MM.1S (cell line): ENCODE results near the gene ADARB2.

Experiments
- DNase-seq: peaks from one replicate; pipeline ENCODE4 v3.0.0-alpha.2; 2015
- H2AFZ ChIP-seq: fragments of 300-600 bp; sonication (generic); 2 replicates; pipeline ENCODE4 v1.6.0; 2016; ENCODE audit warnings: antibody characterized with exemption, low read length
- H3F3A ChIP-seq: fragments of 300-600 bp; sonication (generic); 2 replicates; pipeline ENCODE4 v1.6.1; 2016; ENCODE audit warnings: mild to moderate bottlenecking, antibody characterized with exemption, low read length, moderate library complexity, mixed read lengths; ENCODE audit not compliant: insufficient read depth
- H3K27ac ChIP-seq: fragments of 300-600 bp; sonication (generic); 2 replicates; pipeline ENCODE4 v1.5.1; 2016; ENCODE audit warnings: mild to moderate bottlenecking, low read length
- H3K27me3 ChIP-seq: fragments of 300-600 bp; sonication (generic); replicated peaks from 2 replicates; pipeline ENCODE4 v1.6.0; 2016; ENCODE audit warnings: low read length; ENCODE audit not compliant: insufficient read depth
- H3K36me3 ChIP-seq: fragments of 300-600 bp; sonication (generic); replicated peaks from 2 replicates; pipeline ENCODE4 v1.6.1; 2016; ENCODE audit warnings: mild to moderate bottlenecking, low read length, mixed read lengths; ENCODE audit not compliant: insufficient read depth
- H3K4me1 ChIP-seq: fragments of 300-600 bp; sonication (generic); 2 replicates; pipeline ENCODE4 v1.6.1; 2016; ENCODE audit warnings: low read length, mixed read lengths
- H3K4me2 ChIP-seq: fragments of 300-600 bp; sonication (generic); 2 replicates; pipeline ENCODE4 v1.6.0; 2016; ENCODE audit warnings: low read depth, low read length
- H3K4me3 ChIP-seq: fragments of 300-600 bp; sonication (generic); 2 replicates; pipeline ENCODE4 v1.5.1; 2016; ENCODE audit warnings: low read length, mixed read lengths
- H3K79me2 ChIP-seq: fragments of 300-600 bp; sonication (generic); 2 replicates; pipeline ENCODE4 v1.6.1; 2016; ENCODE audit warnings: mixed run types, low read length, mixed read lengths
- H3K9ac ChIP-seq: fragments of 300-600 bp; sonication (generic); 2 replicates; pipeline ENCODE4 v1.6.1; 2016; ENCODE audit warnings: low read length, mixed read lengths
- H3K9me2 ChIP-seq: fragments of 300-600 bp; sonication (generic); replicated peaks from 2 replicates; pipeline ENCODE4 v1.6.1; 2016; ENCODE audit warnings: mild to moderate bottlenecking, low read length, mixed read lengths; ENCODE audit not compliant: insufficient read depth
- H3K9me3 ChIP-seq: fragments of 300-600 bp; sonication (generic); replicated peaks from 2 replicates; pipeline ENCODE4 v1.6.1; 2016; ENCODE audit warnings: mild to moderate bottlenecking, low read length, mixed read lengths; ENCODE audit not compliant: insufficient read depth
- H4K20me1 ChIP-seq: fragments of 300-600 bp; sonication (generic); 2 replicates; pipeline ENCODE4 v1.6.1; 2016; ENCODE audit warnings: mild to moderate bottlenecking, low read length, moderate library complexity, mixed read lengths; ENCODE audit not compliant: insufficient read depth
- EZH2 ChIP-seq: fragments of 300-600 bp; sonication (generic); optimal IDR thresholded peaks from 2 replicates; pipeline ENCODE3; 2017; ENCODE audit warnings: low read depth, mild to moderate bottlenecking, antibody characterized with exemption, low read length, mixed read lengths
- EZH2phosphoT487 ChIP-seq: fragments of 300-600 bp; sonication (generic); IDR thresholded peaks from 2 replicates; pipeline ENCODE4 v1.6.1; 2018; ENCODE audit warnings: antibody characterized with exemption, low read length
- TF ChIP-seq, protein P1 (sequence below): fragments of 300-600 bp; sonication (generic); IDR thresholded peaks from 2 replicates; pipeline ENCODE4 v1.5.1; 2016; ENCODE audit warnings: antibody characterized with exemption, low read length, mixed read lengths

ADARB2 gene

DNA sequence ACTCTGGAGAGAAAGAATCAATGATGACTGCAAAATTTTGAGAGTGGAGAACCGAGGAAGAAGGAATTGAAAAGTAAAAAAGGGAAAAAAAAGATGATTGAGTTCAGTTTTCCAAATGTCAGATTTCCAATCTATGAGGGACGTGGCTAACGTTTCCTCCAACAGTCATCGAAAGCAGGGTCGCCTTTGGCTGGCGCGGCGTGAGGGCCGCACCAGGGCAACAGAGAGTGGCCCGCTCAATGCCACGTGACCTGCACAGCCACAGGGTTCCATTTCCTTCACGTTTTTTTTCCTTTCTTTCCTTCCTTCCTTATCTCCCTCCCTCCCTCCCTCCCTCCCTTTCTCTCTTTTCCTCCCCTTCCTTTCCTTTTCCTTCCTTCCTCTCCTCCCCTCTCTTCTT, 579.3 kb downstream of the ADARB2 start:
- H3K4me2 ChIP-seq, result no peak overlapping the region

DNA sequence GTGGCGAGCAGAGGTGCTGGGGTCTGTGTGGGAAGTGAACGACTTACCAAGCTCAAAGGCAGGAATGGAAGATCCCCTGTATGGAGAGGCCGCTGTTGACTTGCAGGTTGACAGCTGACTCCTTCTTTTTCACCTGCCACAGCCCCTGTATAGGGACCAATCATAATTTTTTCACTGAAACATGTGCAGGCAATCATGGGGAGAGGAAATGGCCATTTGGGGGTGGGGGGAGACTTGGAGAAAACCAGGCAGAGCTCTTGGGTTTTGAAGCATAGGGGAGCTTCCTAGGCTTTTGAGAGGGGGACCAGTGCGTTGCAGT, 579.8 kb downstream of the ADARB2 start:
- H3K4me3 ChIP-seq, result no peak overlapping the region
- no peaks in the 10 kb centered on the region for H4K20me1 ChIP-seq
- no peaks in the 10 kb centered on the region for H3K27me3 ChIP-seq
- no peak for TF ChIP-seq EZH2
- TF ChIP-seq, protein P1, sequence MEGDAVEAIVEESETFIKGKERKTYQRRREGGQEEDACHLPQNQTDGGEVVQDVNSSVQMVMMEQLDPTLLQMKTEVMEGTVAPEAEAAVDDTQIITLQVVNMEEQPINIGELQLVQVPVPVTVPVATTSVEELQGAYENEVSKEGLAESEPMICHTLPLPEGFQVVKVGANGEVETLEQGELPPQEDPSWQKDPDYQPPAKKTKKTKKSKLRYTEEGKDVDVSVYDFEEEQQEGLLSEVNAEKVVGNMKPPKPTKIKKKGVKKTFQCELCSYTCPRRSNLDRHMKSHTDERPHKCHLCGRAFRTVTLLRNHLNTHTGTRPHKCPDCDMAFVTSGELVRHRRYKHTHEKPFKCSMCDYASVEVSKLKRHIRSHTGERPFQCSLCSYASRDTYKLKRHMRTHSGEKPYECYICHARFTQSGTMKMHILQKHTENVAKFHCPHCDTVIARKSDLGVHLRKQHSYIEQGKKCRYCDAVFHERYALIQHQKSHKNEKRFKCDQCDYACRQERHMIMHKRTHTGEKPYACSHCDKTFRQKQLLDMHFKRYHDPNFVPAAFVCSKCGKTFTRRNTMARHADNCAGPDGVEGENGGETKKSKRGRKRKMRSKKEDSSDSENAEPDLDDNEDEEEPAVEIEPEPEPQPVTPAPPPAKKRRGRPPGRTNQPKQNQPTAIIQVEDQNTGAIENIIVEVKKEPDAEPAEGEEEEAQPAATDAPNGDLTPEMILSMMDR, result no peak
- TF ChIP-seq EZH2phosphoT487, result no peak
- no peaks in the 10 kb centered on the region for H3K9me3 ChIP-seq
- no peaks in the 10 kb centered on the region for H3F3A ChIP-seq
- H3K27ac ChIP-seq, result no peak overlapping the region
- H2AFZ ChIP-seq, result no peak overlapping the region
- no peak overlapping the region for H3K9ac ChIP-seq
- no peaks in the 10 kb centered on the region for H3K4me1 ChIP-seq
- H3K36me3 ChIP-seq, result no peaks in the 10 kb centered on the region
- DNase-seq, result no peak
- H3K79me2 ChIP-seq, result no peaks in the 10 kb centered on the region
- H3K4me2 ChIP-seq, result no peak overlapping the region
- H3K9me2 ChIP-seq, result no peaks in the 10 kb centered on the region

More for the DNA sequence above, 579.3 kb downstream of the ADARB2 start:
- TF ChIP-seq, protein P1, result no peak
- TF ChIP-seq EZH2 (no peak), EZH2phosphoT487 (no peak)
- Histone ChIP-seq H3K9me2 (no peaks in the 10 kb centered on the region), H3K9me3 (no peaks in the 10 kb centered on the region), H4K20me1 (no peaks in the 10 kb centered on the region), H3K4me3 (no peak overlapping the region), H3K27me3 (no peaks in the 10 kb centered on the region), H2AFZ (no peak overlapping the region), H3K79me2 (no peaks in the 10 kb centered on the region), H3K36me3 (no peaks in the 10 kb centered on the region), H3F3A (no peaks in the 10 kb centered on the region), H3K4me1 (no peaks in the 10 kb centered on the region), H3K27ac (no peak overlapping the region), H3K9ac (no peak overlapping the region)
- no peak for DNase-seq

- Histone ChIP-seq H3F3A (no peaks in the 10 kb centered on the region), H3K4me2 (no peak overlapping the region), H3K27me3 (no peaks in the 10 kb centered on the region)
Observed at GRCh38 chr10:1156921-1157614, 580.3 kb downstream of the ADARB2 start.

More at GRCh38 chr10:1156921-1157614, 580.3 kb downstream of the ADARB2 start:
- no peak overlapping the region for H3K9ac ChIP-seq
- no peaks in the 10 kb centered on the region for H4K20me1 ChIP-seq
- TF ChIP-seq EZH2phosphoT487, result no peak
- TF ChIP-seq EZH2, result no peak
- TF ChIP-seq, protein P1, result no peak
- H3K79me2 ChIP-seq, result no peaks in the 10 kb centered on the region
- no peak overlapping the region for H3K4me3 ChIP-seq
- no peaks in the 10 kb centered on the region for H3K9me3 ChIP-seq
- H3K4me1 ChIP-seq, result no peaks in the 10 kb centered on the region
- no peak overlapping the region for H2AFZ ChIP-seq
- no peak overlapping the region for H3K27ac ChIP-seq
- no peaks in the 10 kb centered on the region for H3K36me3 ChIP-seq
- no peak for DNase-seq
- no peaks in the 10 kb centered on the region for H3K9me2 ChIP-seq
